Subcutaneous adipose tissue (tissue), 4 donors: ENCODE measurements around the gene FRMPD1. TPM values are rescaled to one million over a fixed set of nuclear protein-coding genes. Genes with fewer than 3 reads are reported as not detected.

ENCODE experiments used
- total RNA-seq, 4 donors: library from RNA; depleted of rRNA; stranded (reverse); fragments of >200 nt; gene quantifications; one replicate each; pipeline ENCODE4 v1.1.0, GENCODE V29; 2016
- TF ChIP-seq, protein P1 (sequence below): fragments of 450-650 bp; IDR thresholded peaks from one replicate; pipeline ENCODE4 v1.5.1; 2016; ENCODE audit warnings: low read depth, mild to moderate bottlenecking, control low read depth, antibody characterized with exemption, moderate library complexity

The FRMPD1 gene
- total RNA-seq, 4 donors from 2014 or later, result 0.19 to 1.0 (median 0.27) TPM

DNA sequence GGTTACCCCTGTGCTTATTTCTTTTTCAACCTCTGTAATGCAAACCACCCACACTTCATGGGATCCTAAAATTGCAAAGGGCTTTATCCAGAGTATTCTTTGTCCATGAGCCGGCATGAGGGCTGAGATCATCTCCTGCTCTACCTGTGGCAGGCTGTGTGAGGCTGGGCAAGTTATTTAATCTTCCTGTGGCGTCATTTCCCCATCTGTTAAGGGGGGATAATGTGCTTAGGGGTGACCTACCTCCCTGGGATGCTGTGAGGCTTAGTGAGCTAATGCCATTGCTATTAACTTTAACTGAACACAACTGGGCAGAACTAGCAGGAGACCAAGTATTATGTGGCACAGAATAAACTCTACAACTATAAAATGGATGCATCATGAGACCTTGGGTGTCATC, 17.0 kb downstream of the FRMPD1 start:
- TF ChIP-seq, protein P1, sequence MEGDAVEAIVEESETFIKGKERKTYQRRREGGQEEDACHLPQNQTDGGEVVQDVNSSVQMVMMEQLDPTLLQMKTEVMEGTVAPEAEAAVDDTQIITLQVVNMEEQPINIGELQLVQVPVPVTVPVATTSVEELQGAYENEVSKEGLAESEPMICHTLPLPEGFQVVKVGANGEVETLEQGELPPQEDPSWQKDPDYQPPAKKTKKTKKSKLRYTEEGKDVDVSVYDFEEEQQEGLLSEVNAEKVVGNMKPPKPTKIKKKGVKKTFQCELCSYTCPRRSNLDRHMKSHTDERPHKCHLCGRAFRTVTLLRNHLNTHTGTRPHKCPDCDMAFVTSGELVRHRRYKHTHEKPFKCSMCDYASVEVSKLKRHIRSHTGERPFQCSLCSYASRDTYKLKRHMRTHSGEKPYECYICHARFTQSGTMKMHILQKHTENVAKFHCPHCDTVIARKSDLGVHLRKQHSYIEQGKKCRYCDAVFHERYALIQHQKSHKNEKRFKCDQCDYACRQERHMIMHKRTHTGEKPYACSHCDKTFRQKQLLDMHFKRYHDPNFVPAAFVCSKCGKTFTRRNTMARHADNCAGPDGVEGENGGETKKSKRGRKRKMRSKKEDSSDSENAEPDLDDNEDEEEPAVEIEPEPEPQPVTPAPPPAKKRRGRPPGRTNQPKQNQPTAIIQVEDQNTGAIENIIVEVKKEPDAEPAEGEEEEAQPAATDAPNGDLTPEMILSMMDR, result no peak

GRCh38 chr9:37668116-37668601, 17.4 kb downstream of the FRMPD1 start:
- TF ChIP-seq, protein P1, result no peak

DNA sequence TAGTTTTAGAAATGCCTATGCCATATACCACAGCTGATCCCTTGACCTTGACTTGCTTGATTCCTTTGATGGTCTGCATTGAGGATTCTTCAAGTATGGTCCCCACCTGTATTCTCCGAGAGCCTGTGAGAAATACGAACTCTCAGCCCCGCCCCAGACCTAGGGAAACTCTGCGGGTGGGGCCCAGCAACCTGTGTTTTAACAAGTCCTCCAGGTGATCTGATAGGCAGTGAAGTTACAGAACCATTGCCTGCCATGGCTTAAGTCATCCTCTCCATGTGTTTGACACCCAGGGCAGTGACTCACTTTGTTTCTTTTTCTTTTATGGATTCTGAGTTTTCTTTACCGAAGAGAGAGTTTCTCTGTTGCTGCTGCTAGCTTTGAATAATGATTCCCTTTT, 18.5 kb downstream of the FRMPD1 start:
- TF ChIP-seq, protein P1, result no peak

GRCh38 chr9:37675661-37676060, 24.9 kb downstream of the FRMPD1 start:
- TF ChIP-seq, protein P1, result no peak

DNA sequence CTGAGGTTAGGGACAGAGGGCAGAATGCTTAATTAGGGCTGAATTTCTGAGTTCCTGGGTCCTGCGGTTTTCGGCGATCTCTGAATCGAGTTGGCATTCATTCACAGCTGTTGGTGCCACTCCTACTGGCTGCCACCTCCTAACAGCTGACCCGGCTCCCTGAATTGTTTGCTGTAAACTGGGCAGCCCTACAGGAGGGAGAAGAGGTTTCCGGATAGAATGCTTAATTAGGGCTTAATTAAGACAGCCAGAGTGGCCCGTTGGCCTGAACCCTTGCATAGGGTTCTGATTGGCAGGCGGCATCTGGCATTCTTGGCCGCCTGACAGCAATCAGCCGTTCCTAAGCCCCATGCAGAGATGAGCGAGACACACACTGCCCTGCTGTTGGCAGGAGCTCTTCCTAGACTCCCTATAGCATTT, 25.7 kb downstream of the FRMPD1 start:
- TF ChIP-seq, protein P1, result no peak

- TF ChIP-seq, protein P1, result no peak
Measured at GRCh38 chr9:37677435-37677834, 26.7 kb downstream of the FRMPD1 start.

GRCh38 chr9:37678789-37679273, 28.1 kb downstream of the FRMPD1 start:
- TF ChIP-seq, protein P1, result no peak
